SH-SY5Y (cell line): ENCODE results near the gene TBC1D16.

ENCODE experiments used
- GATA2 ChIP-seq: IDR thresholded peaks from 2 replicates; pipeline ENCODE4 v1.6.1; 2011; ENCODE audit warnings: mild to moderate bottlenecking, low read depth, low read length
- GATA3 ChIP-seq: IDR thresholded peaks from 2 replicates; pipeline ENCODE4 v1.6.1; 2011; ENCODE audit warnings: low read depth, mild to moderate bottlenecking, low read length, moderate library complexity

DNA sequence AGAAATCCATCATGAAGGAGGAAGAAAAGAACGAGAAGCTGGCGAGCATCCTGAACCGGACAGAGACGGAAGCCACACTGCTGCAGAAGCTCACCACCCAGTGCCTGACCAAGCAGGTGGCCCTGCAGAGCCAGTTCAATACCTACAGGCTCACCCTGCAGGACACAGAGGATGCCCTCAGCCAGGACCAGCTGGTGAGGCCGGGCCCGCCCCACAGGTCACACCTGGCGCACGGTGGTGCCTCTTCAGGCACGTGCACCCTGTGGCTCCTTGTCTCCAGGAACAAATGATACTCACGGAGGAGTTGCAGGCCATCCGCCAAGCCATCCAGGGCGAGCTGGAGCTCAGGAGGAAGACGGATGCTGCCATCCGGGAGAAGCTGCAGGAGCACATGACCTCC, 45.9 kb upstream of the TBC1D16 start:
- TF ChIP-seq GATA2 (no peak), GATA3 (no peak)
